ENCODE measurements around the gene SP140L.

Gene SP140L

DNA sequence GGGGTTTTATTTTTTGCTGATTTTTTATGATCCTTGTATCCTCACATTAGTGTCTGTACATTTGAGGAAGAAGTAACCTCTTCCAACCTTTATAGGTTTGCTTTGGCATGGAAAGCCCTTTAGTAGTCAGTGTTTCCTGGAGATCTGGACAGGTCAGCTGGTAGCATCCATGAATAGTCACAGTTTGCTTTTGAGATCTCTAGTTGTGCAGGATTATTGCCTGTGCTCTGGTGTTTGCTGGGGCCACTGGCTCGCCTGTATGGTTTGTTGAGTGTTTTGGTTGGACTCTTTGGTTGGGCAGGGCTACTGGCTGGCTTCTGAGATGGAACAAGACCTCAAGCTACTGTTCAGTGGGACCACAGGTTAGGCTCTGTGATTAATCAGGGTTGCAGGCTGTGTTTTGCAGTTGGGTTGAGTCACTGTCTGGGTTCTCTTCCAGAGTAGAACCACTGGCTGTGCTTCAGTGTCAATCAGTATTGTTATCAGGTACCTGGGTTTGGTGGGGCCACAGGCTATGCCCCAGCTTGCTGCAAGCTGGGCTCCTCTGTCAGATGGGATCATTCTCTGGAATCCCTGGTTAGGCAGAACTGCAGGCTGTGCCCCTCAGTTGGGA lies 20.0 kb downstream of the SP140L start:
- in situ Hi-C loops (cut with MboI; ENCODE audit: low sequenced_read_pairs, unreplicated experiment), result no loop called here
- DNase-seq (ENCODE audit: low spot score), result no peak
- no peak for TF ChIP-seq CTCF (IDR thresholded peaks at IDR 0.05; ENCODE audit: borderline replicate concordance, control extremely low read depth, extremely low read depth, insufficient read depth, missing control alignments)

DNA sequence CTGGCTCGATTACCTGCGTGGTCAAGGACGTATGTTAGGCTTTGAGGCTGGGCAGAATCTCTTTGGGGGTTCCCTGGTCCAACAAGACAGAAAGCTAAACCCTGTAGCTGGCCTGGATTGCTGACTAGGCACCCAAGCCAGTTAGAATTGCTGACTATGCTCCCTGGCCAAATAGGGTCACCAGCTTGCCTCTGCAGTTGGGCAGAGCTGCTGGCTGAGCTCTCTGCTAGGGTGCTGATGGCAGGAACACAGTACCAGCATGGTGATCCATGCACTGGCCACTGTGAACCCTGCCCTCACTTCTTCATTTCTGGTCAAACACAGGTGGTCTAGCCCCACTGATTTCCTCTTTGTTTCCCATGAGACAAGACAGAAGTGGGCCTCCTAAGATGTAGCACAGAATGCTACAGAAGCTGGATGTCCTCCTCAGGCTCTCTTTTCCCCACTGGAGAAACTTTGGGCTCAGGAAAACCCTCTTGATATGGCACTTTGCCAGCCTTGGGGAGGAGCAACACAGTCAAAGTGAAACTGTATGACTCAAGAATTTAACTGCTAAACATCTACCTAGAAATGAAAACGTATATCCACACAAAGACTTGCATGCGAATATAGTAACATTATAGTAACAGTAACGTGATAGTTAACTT lies 20.8 kb downstream of the SP140L start:
- in situ Hi-C loops (cut with MboI; ENCODE audit: low sequenced_read_pairs, unreplicated experiment), result no loop called here
- TF ChIP-seq CTCF (IDR thresholded peaks at IDR 0.05; ENCODE audit: borderline replicate concordance, control extremely low read depth, extremely low read depth, insufficient read depth, missing control alignments), result no peak
- DNase-seq (ENCODE audit: low spot score), result peak; percentile 33

DNA sequence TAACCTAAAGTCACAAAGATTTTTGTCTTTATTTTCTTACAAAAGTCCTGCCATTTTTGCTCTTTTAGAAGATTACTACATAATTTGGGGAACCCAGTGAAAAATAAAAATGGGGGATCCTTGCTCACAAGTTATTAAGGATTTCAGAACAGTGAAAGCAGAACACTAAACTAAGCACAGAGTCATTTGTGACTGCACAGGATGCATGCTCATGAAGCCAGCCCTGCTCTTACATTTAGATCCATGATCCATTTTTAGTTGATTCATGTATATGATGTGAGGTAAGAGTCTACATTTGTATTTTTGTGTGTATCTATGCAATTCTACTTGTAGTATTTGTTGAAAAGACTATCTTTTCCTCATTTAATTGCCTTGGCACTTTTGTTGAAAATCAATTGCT lies 21.8 kb downstream of the SP140L start:
- TF ChIP-seq CTCF (IDR thresholded peaks at IDR 0.05; ENCODE audit: borderline replicate concordance, control extremely low read depth, extremely low read depth, insufficient read depth, missing control alignments), result no peak
- DNase-seq (ENCODE audit: low spot score), result no peak
- in situ Hi-C loops (cut with MboI; ENCODE audit: low sequenced_read_pairs, unreplicated experiment), result no loop called here

DNA sequence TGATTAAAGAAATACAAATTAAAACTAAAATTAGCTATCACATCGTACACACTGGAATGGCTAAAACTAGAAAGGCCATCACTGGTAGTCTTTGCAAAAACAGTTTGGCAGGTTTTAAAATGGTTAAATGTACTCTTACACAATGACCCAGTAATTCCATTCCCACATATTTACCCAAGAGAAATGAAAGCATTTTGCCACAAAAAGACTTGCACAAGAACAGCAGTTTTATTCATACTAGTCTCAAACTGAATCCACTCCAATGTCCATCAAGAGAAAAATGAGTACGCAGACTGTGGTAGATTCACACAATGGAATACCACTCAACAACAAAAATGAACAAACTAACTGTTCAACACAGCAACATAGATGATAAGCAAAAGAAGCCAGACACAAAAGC lies 29.1 kb downstream of the SP140L start:
- no peak for DNase-seq (ENCODE audit: low spot score)
- in situ Hi-C loops (cut with MboI; ENCODE audit: low sequenced_read_pairs, unreplicated experiment), result no loop called here
- TF ChIP-seq CTCF (IDR thresholded peaks at IDR 0.05; ENCODE audit: borderline replicate concordance, control extremely low read depth, extremely low read depth, insufficient read depth, missing control alignments), result no peak

DNA sequence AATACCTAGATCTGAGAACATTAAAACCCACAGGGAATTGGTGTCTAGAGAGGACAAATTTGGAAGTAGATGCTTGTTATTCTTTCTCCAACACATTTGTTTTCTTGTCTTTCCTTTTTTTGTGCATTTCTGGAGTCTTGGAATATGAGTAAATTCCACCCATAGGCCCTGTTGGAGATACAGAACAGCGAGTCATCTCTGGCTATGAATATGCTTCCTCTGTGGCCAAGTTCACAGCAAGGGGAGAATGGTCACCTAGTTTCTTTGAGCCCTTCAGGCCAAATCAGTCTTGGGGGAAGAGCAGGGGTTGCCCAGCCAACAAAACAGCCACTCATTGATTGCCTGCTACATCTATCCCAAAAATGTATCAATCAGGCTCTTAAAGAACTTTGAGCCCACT lies 31.3 kb downstream of the SP140L start:
- in situ Hi-C loops (cut with MboI; ENCODE audit: low sequenced_read_pairs, unreplicated experiment), result no loop called here
- DNase-seq (ENCODE audit: low spot score), result no peak
- no peak for TF ChIP-seq CTCF (IDR thresholded peaks at IDR 0.05; ENCODE audit: borderline replicate concordance, control extremely low read depth, extremely low read depth, insufficient read depth, missing control alignments)

DNA sequence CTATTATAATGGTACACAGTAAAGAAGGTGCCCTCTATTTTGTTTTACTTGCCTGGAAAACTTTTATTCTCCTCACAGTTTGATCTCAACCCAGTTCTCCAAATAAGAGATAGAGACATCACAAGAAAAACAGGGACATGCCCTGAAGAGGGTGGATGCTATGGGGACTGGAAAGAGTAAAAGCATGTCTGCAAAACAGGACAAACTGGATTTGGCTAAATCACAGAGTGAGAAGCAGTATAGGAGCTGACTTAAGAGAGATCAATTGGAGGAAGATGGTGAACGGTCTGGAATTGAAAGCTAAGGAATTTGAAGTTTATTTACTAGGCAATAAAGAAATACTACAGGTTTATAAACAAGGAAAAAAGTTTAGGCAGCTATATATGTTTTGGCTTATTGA lies 33.0 kb downstream of the SP140L start:
- in situ Hi-C loops (cut with MboI; ENCODE audit: low sequenced_read_pairs, unreplicated experiment), result no loop called here
- DNase-seq (ENCODE audit: low spot score), result no peak
- TF ChIP-seq CTCF (IDR thresholded peaks at IDR 0.05; ENCODE audit: borderline replicate concordance, control extremely low read depth, extremely low read depth, insufficient read depth, missing control alignments), result no peak
